SK-N-MC (cell line): ENCODE results near the gene DCN.

Experiments
- EZH2 ChIP-seq: fragments of 200-600 bp; sonication (generic); IDR thresholded peaks from one replicate; pipeline ENCODE4 v1.6.1; 2017; ENCODE audit warnings: antibody characterized with exemption
- FOXP2 ChIP-seq: optimal IDR thresholded peaks from 2 replicates; pipeline ENCODE3; 2011; ENCODE audit warnings: mild to moderate bottlenecking, moderate library complexity; ENCODE audit not compliant: insufficient read depth; ENCODE audit errors: extremely low read length, control extremely low read depth
- POLR2AphosphoS5 ChIP-seq: IDR thresholded peaks from 2 replicates; pipeline ENCODE4 v1.6.1; 2012; ENCODE audit warnings: mild to moderate bottlenecking, low read depth, low read length, borderline replicate concordance

DNA sequence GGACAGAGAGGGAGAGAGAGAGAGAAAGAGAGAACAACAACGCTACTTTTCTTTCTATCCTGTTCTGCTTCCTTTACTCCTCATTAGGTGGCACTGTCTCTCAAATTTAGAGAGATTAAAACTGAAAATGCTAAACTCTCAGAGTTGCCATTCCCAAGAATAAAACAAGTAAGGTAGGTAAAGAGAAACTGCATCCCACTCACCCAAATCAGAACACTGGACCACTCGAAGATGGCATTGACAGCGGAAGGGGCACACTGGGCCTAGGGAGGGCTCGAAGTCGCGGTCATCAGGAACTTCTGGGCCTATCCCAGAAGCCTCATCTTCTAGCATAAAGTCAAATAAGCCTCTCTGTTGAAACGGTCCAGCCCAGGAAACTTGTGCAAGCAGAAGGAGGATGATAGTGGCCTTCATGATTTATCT, 4.5 kb downstream of the DCN start:
- TF ChIP-seq EZH2 (no peak), POLR2AphosphoS5 (no peak), FOXP2 (no peak)
